Keratinocyte (primary cell): Measurements from ENCODE around the gene OR2M2. TPM values are rescaled to one million over a fixed set of nuclear protein-coding genes. Genes with fewer than 3 reads are reported as not detected.

Experiments
- DNase-seq: peaks from one replicate; pipeline ENCODE4 v3.0.0-alpha.2; 2011; ENCODE audit warnings: low read depth, missing footprints, low spot score
- FAIRE-seq: peaks from 2 replicates; lab custom pipeline; 2011; peaks lifted over from hg19 to GRCh38; lab: Jason Lieb, UNC
- H2AFZ ChIP-seq: 2 replicates; pipeline ENCODE4 v1.6.0; 2012; ENCODE audit warnings: low read length, control low read depth, inconsistent platforms; ENCODE audit not compliant: control insufficient read depth
- H3K27ac ChIP-seq: 2 replicates; pipeline ENCODE4 v1.5.1; 2011; ENCODE audit warnings: low read length; ENCODE audit not compliant: control insufficient read depth, insufficient read depth
- H3K27me3 ChIP-seq: 3 replicates; pipeline ENCODE4 v1.6.0; 2011; ENCODE audit warnings: low read length; ENCODE audit not compliant: control insufficient read depth, insufficient read depth; ENCODE audit errors: extremely low read depth
- H3K36me3 ChIP-seq, 2 experiments: 2 replicates in 1 of 2; 3 replicates in 1 of 2; pipeline ENCODE4 v1.5.1; 2011; ENCODE audit warnings: low read length in 2 of 2, mild to moderate bottlenecking in 1 of 2; ENCODE audit not compliant: control insufficient read depth in 2 of 2, insufficient read depth in 2 of 2; ENCODE audit errors: extremely low read depth in 1 of 2
- H3K4me1 ChIP-seq: 3 replicates; pipeline ENCODE4 v1.5.1; 2011; ENCODE audit warnings: low read length; ENCODE audit not compliant: control insufficient read depth, insufficient read depth; ENCODE audit errors: extremely low read depth
- H3K4me2 ChIP-seq: 3 replicates; pipeline ENCODE4 v1.6.0; 2011; ENCODE audit warnings: low read depth, low read length; ENCODE audit not compliant: control insufficient read depth, insufficient read depth; ENCODE audit errors: extremely low read depth
- H3K4me3 ChIP-seq, 3 experiments: fragments of 200-600 bp in 1 of 3; sonication (generic) in 1 of 3; 2 replicates in 2 of 3; 3 replicates in 1 of 3; pipeline ENCODE4 v1.5.1; 2011 to 2016; ENCODE audit warnings: low read length in 3 of 3, mild to moderate bottlenecking in 3 of 3, control low read depth in 2 of 3, inconsistent platforms in 1 of 3, low read depth in 1 of 3, mixed read lengths in 1 of 3, mixed run types in 1 of 3, moderate library complexity in 1 of 3; ENCODE audit not compliant: control insufficient read depth in 2 of 3, insufficient read depth in 2 of 3; ENCODE audit errors: extremely low read depth in 1 of 3
- H3K79me2 ChIP-seq: 2 replicates; pipeline ENCODE4 v1.6.0; 2012; ENCODE audit warnings: low read length; ENCODE audit not compliant: control insufficient read depth, insufficient read depth
- H3K9ac ChIP-seq: 3 replicates; pipeline ENCODE4 v1.6.0; 2011; ENCODE audit warnings: low read length; ENCODE audit not compliant: control insufficient read depth, insufficient read depth; ENCODE audit errors: extremely low read depth
- H3K9me1 ChIP-seq: 3 replicates; pipeline ENCODE4 v1.6.0; 2011; ENCODE audit warnings: low read length; ENCODE audit not compliant: control insufficient read depth, insufficient read depth; ENCODE audit errors: extremely low read depth
- H3K9me3 ChIP-seq: 2 replicates; pipeline ENCODE4 v1.5.1; 2012; ENCODE audit warnings: low read depth, low read length; ENCODE audit not compliant: control insufficient read depth
- H4K20me1 ChIP-seq: 3 replicates; pipeline ENCODE4 v1.6.0; 2011; ENCODE audit warnings: low read length; ENCODE audit not compliant: control insufficient read depth, insufficient read depth; ENCODE audit errors: extremely low read depth
- CTCF ChIP-seq, 3 experiments: IDR thresholded peaks in 1 of 3; conservative IDR thresholded peaks in 1 of 3; optimal IDR thresholded peaks in 1 of 3; 2 replicates in 2 of 3; 3 replicates in 1 of 3; pipeline versions ENCODE3 to v1.5.1; 2011; ENCODE audit warnings: low read length in 3 of 3, mild to moderate bottlenecking in 3 of 3, moderate library complexity in 2 of 3, control low read depth in 1 of 3, inconsistent platforms in 1 of 3; ENCODE audit not compliant: insufficient read depth in 2 of 3; ENCODE audit errors: extremely low read depth in 1 of 3
- EZH2 ChIP-seq: IDR thresholded peaks from one replicate; pipeline ENCODE4 v1.6.1; 2012; ENCODE audit warnings: inconsistent platforms, mild to moderate bottlenecking, low read length, moderate library complexity
- dilution Hi-C: fragments of 300-500 bp; cut with MboI; formaldehyde crosslinking; loops from one replicate; pipeline ENCODE4 v1.7.0; 2020; ENCODE audit warnings: low sequenced_read_pairs; ENCODE audit not compliant: extremely low pct_ligation_motif_present
- polyA plus RNA-seq, 5 experiments: library from polyadenylated mRNA; depleted of rRNA in 3 of 5; stranded (reverse) in 3 of 5; stranded (forward) in 1 of 5; unstranded in 1 of 5; fragments of >200 nt; gene quantifications; 1 replicate in 1 of 5; 2 replicates in 3 of 5; 3 replicates in 1 of 5; pipeline versions ENCODE4 v1.2.1 to v1.2.3, GENCODE V29; 2011 to 2012; ENCODE audit warnings: missing spikeins in 2 of 5, low read depth in 1 of 5, low replicate concordance in 1 of 5

Gene OR2M2
- polyA plus RNA-seq, 1 donor (not counting 4 experiments of a cell fraction or from before 2014, with no cell fraction given) = not detected

GRCh38 chr1:248165186-248165585, 9.4 kb upstream of the OR2M2 start:
- DNase-seq (no peak), FAIRE-seq (no peak)
- H3K9me3 ChIP-seq = peaks cover 4% of the 10 kb centered on the region
- no peak overlapping the region for H3K4me2 ChIP-seq
- TF ChIP-seq EZH2 = no peak
- TF ChIP-seq CTCF (optimal IDR thresholded peaks at IDR 0.05 in 1 of 3, IDR thresholded peaks at IDR 0.05 in 1 of 3, conservative IDR thresholded peaks at IDR 0.05 in 1 of 3; ENCODE audit: extremely low read depth in 1 of 3, insufficient read depth in 2 of 3, low read length in 3 of 3) = no peak
- H3K9me1 ChIP-seq = no peaks in the 10 kb centered on the region
- H3K79me2 ChIP-seq = no peaks in the 10 kb centered on the region
- no peak overlapping the region for H2AFZ ChIP-seq
- no peaks in the 10 kb centered on the region for H3K4me1 ChIP-seq
- no peaks in the 10 kb centered on the region for H3K36me3 ChIP-seq
- dilution Hi-C loops = no loop called here
- no peak overlapping the region for H3K4me3 ChIP-seq
- no peaks in the 10 kb centered on the region for H4K20me1 ChIP-seq
- H3K27ac ChIP-seq = no peak overlapping the region
- H3K9ac ChIP-seq = no peak overlapping the region
- no peaks in the 10 kb centered on the region for H3K27me3 ChIP-seq

- no peak for DNase-seq
- Histone ChIP-seq H3K4me1 (no peaks in the 10 kb centered on the region), H3K9me1 (no peaks in the 10 kb centered on the region), H3K79me2 (no peaks in the 10 kb centered on the region), H3K4me2 (no peak overlapping the region), H2AFZ (no peak overlapping the region), H3K27me3 (no peaks in the 10 kb centered on the region), H3K9me3 (peaks cover 6% of the 10 kb centered on the region), H4K20me1 (no peaks in the 10 kb centered on the region), H3K4me3 (no peak overlapping the region), H3K9ac (no peak overlapping the region), H3K27ac (no peak overlapping the region), H3K36me3 (no peaks in the 10 kb centered on the region)
- dilution Hi-C loops = no loop called here
- no peak for FAIRE-seq
- TF ChIP-seq CTCF (optimal IDR thresholded peaks at IDR 0.05 in 1 of 3, IDR thresholded peaks at IDR 0.05 in 1 of 3, conservative IDR thresholded peaks at IDR 0.05 in 1 of 3; ENCODE audit: extremely low read depth in 1 of 3, insufficient read depth in 2 of 3, low read length in 3 of 3) = no peak
- no peak for TF ChIP-seq EZH2
These were observed 9.4 kb downstream of the OR2M2 start for GRCh38 chr1:248183996-248184395.
